HG02571 (cell line): Measurements from ENCODE around the gene AMIGO2.
"Not testable (repeated sequence)": the region's sequence is repeated elsewhere in the genome, so short reads cannot be mapped to it uniquely, and the experiment has no call there.

ENCODE experiments used
- ATAC-seq: cut with Tn5 transposase; IDR thresholded peaks from one replicate; pipeline ENCODE4 v1.9.1; 2021; ENCODE audit warnings: mild to moderate bottlenecking, moderate library complexity; ENCODE audit not compliant: unreplicated experiment

Gene AMIGO2

DNA sequence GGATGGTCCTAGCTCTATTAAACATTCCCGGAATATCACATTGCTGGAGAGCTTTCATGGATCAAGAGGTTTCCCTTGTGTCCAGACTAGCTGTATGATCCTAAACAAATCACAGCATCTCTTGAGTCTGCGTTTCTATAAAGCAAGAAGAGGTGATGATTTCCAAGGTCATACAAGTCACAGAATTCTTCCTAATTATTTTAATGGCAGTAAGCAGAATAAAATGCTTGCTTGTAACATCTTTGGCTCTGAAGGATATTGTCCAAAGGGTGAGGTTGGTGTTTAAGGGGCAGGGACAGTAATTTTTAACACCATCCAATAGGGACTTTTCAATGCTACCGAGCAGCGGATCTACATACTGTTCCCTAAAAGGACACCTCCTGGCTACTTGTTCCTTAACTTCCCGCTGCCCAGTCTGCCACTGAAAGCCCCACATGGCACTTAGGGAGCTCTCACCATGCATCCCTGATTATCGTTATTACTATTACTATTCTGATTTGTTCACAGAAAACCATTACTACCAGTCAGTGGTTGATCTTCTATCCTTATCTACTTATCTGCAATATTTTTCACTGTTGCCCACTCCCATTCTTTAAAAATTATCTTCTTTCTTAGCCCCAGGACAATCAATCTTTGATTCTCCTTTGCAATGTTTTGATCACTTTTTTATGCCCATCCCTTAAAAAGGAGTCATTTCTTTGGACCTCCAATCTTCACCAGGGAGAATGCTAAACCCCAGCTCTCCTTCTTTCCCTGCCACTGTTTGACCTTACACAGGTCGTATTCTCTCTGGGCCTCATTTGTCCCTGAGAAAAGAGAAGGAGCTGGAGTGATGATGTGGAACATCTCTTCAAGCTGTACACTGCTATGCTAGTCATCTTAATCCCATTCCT, 4.3 kb downstream of the AMIGO2 start:
- no peak for ATAC-seq

DNA sequence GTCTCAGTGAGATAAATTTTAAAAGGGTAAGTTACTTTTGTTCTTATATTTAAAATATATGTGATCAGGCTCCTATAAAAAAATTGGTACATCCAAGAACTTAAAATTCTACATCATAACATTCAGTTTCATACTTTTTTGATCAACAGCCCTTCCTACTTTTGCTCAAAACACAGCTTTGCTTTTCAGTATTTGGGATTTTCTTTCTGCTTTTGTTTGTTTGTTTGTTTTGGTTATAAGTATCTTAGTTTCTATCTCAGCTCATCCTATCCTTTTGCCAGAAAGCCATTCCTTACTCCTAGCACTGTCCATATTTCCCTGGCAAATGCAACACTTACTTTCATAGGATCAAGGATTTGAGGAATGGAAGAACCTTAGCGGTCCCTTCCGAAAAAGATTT, 5.0 kb downstream of the AMIGO2 start:
- ATAC-seq: no peak

DNA sequence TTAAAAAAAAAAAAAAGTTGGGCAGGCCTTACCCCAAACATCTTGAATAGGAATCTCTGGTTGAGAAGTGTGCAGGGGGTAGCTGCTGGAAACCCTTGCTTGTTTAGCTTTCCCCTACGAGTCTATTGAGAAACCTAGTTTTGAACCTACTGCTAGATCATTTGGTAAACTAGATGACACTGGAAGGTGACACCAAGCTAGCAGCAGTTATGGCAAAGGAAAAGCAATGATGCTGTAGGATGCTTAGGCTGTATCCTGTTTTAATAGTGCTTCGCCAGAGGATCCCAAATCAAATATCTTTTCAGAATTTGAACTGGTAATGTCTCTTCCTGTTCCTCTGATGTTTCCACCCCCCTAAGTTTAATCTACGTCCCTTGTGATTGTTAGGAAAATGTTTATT, 5.8 kb downstream of the AMIGO2 start:
- ATAC-seq: no peak

DNA sequence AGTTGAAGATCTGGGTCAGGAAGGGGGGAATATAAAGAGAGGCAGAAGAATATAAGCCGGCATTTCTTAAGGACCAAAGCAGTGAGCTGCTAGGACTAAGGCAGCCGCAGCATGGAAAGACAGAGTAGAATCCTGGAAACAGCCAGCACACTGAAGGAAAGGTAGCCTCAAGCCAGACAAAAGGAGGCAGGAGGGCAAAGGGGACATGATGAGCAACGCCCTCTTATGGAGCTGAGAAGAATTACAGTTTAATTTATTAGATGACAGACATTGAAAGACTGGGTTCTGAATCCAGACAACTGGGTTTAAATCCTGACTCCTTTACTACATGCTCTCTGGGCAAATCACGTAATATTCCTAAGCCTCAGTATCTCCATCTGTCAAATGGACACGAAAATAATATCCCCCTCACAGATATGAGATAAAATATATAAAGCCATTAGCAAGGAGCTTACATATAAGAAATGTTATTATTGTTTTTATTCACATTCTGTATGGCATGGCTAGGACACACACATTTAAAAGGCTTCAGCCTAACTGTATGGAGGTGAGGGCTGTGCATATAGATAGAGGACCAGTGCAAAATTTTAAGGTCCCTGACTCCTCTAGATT, 8.4 kb downstream of the AMIGO2 start:
- no peak for ATAC-seq

DNA sequence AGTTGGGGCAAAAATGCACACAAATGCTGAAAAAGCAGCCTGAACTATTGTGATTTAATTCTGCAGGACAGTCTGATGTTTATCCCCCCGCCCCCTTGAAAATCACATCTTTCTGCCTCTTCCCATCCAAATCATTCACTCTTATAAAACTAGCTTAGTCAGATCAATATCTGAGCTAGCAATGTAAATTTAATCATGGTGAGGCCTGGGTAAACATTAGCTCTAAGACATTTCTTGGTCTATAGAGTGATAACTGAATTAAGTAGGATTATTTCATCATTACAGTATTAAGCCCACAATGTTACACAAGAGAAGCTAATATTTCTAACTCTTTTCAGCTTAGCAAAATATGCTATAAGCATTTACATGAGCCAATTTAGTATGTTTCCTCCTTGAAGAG, 9.4 kb downstream of the AMIGO2 start:
- ATAC-seq: no peak

DNA sequence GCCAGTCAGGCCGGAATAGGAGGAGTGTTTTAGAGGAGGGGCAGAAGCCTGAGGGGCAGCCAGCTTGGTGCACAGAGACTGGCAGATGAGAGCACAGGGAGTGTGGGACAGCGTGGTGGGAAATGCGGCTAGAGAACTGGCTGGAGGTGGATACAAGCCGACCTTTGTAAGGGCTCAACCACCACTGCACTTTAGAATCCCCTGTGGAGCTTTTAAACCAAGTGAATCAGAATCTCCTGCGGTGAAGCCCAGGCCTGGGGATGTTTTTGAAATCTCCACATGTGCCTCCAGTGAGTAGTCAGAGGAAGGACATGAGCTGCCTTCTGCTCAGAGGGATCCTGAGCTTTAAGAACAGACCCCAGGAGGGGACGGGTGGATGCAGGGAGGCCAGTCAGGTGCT, 11.2 kb downstream of the AMIGO2 start:
- ATAC-seq: no peak

DNA sequence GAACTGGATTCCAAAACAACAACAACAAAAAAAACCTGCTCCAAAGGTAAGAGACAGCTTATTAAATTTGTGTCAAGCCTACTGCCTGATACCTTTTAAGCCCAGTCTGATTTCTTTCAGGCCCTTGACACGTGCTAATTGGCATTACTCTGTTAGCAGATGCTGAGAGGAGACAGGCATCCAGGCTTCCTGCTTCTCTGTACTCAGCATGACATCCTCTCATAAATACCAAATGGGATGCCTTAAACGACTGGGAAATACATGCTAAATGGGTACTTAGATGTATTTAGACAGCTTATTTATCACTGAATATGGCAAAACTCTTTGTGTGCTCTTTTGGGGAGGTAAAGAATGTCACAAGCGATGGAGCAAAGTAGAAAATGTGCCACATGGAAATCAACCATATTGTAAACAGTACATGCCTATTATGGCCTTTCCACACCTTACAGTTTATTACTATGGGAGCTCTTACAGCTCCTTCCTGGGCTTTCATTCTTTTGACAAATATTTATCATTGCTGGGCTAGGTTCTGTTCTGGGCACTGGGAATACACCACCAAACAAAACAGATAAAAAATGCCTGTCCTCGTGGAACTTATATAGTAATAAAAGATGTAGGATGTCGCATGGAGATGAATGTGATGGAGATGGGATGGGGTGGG, 11.9 kb downstream of the AMIGO2 start:
- no peak for ATAC-seq

DNA sequence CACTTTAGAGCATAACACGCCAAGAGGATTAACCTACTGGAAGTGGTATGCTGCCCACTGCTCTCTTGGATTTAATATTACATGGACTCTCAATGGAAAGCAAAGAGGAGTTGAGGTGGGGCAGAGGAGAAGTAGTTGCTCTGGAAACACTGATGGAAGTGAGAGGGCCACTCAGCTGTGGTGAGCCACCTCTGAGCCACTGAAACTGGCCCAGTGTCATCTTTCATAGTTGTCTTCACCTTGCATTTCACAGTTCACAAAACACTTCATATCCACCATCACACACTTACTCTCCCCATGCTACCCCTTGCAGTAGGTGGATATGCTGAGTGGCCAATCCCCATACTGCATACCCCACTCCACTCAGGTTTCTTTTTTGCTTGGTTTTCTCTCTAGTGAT, 12.6 kb downstream of the AMIGO2 start:
- no peak for ATAC-seq

DNA sequence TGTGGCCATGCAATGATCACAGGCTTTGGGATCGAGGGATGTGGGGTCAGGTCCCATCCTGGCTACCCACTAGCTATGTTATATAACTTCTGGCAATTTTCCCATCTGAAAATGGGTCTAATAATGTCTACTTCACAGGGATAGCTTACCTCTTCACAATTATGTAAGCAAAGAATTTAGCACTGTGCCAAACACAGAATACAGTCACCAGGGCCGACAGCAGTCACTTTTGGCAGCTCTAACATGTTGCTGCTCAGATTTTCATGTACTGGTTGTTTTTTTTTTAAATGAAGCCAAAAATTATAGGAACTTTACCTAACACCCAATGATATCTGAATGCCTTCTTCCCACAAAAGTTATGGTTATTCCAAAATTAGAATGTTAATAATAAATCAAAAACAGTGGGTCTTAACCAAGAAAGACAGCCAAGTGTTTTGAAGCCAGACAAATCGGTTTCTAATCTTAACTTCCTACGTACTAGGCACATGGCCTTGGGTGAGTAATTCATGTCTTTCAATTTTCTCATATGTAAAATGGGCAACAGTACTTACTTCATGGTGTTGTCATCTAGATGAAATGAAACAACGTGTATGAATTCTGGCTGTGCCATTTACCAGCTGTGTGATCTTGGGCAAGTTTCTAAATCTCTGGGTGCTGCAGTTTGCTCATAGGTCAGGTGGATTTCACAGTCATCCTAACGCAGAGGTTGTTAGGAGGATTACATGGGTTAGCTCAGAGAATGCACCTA, 13.3 kb downstream of the AMIGO2 start:
- ATAC-seq: no peak

DNA sequence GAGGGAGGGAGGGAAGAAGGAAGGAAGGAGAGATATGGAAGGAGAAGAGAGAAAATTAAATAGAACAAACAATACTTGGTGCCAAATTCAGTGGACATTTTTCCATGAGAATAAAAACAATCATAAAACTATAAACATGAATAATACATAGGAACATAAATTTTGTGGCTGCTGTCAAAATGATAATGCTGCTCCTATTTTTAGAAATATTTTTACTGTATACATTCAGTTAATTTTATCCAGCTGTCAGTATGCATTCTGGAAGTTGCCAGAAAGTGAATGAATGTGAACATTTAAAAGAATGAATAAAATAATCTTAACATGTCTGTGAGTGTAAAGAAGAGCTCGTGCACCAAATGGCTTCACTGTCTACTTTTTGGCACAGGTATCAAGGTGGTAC, 14.2 kb downstream of the AMIGO2 start:
- no peak for ATAC-seq

DNA sequence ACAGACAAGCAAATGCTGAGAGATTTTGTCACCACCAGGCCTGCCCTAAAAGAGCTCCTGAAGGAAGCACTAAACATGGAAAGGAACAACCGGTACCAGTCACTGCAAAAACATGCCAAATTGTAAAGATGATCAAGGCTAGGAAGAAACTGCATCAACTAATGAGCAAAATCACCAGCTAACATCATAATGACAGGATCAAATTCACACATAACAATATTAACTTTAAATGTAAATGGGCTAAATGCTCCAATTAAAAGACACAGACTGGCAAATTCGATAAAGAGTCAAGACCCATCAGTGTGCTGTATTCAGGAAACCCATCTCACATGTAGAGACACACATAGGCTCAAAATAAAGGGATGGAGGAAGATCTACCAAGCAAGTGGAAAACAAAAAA, 21.1 kb downstream of the AMIGO2 start:
- not testable (repeated sequence) for ATAC-seq

DNA sequence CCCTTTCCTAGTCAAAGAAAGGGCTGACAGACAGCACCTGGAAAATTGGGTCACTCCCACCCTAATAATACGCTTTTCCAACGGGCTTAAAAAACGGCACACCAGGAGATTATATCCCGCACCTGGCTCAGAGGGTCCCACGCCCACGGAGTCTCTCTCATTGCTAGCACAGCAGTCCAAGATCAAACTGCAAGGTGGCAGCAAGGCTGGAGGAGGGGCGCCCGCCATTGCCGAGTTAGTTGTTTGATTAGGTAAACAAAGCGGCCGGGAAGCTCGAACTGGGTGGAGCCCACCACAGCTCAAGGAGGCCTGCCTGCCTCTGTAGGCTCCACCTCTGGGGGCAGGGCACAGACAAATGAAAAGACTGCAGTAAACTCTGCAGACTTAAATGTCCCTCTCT, 22.8 kb downstream of the AMIGO2 start:
- not testable (repeated sequence) for ATAC-seq

DNA sequence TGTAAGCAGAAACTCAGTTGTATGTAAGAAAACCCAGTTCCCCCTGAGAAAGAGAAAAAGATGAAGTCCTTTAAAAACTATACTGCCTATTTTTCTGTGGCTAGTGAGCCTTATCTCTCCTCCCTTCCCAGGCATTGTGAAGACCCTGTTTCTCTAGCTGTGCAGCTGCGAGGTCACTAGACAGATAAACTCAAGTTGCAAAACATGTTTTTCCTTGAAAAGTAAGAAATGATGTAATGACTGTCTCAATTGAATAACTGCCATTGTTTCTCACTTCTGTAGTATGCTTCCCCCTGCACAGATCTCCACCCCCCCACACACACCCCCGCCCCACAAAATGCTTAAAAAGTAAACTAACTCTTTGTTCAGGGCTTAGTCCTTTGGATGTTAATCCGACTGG, 23.9 kb downstream of the AMIGO2 start:
- not testable (repeated sequence) for ATAC-seq

DNA sequence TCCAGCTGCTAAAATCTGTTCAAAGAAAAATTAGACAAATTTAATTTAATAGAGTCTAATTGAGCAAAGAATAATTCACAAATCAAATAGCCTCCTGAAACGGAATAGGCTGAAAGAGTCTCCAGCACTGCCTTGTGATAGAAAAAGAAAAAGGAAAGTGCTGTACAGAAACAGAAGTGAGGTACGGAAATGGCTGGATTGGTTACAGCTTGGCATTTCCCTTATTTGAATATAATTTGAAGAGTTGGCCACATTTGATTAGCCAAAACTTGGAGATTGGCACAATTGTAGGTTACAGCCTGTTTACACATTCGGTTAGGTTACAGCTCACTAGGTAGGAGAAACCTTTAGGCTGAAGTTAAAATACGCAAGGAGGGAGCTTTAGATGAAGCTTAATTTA, 25.1 kb downstream of the AMIGO2 start:
- no peak for ATAC-seq

DNA sequence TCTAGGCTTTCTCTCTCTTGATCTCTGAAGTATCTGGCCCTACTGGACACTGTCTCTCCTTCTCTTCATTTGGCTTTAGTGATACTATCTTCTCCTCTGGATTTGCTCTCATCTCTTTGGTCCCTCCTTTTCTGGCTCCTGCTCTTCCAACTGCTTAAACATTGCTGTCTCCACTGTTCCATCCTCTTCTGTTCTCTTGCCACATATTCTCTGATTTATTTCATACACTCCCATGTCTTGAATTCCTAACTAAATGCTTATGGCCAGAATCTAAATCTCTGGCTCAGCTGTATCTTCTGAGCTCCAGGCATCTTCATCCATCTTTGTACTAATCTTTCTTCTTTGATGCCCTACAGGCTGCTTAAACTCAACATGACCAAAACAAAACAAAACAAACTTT, 25.8 kb downstream of the AMIGO2 start:
- ATAC-seq: no peak

DNA sequence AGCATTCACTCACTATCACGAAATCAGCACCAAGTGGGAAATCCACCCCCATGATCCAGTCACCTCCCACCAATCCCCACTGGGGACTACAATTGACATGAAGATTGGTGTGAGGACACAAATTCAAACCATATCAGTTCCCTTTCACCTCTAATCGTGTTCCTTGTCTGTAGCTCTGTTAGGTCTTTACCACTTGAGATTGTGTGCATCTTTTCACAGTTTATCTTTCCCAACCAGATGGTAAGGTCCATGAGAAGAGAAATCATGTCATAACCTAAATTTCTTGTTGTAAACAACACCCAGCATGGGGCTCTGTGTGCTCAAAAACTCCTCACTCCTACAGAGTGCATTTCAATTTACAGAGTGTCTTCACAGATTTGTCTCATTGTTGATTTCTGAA, 27.5 kb downstream of the AMIGO2 start:
- ATAC-seq: no peak

DNA sequence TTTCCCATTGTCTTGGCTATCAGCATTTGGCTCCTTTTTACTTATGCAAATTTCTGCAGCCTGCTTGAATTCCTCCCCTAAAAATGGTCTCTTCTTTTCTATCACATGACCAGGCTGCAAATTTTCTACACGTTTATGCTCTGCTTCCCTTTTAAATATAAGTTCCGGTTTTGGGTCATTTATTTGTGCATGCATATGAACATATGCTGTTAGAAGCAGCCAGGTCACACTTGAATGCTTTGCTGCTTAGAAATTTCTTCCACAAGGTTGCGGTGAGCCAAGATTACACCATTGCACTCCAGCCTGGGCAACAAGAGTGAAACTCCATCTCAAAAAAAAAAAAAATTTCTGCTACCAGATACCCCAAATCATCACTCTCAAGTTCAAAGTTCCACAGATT, 28.5 kb downstream of the AMIGO2 start:
- ATAC-seq: not testable (repeated sequence)

DNA sequence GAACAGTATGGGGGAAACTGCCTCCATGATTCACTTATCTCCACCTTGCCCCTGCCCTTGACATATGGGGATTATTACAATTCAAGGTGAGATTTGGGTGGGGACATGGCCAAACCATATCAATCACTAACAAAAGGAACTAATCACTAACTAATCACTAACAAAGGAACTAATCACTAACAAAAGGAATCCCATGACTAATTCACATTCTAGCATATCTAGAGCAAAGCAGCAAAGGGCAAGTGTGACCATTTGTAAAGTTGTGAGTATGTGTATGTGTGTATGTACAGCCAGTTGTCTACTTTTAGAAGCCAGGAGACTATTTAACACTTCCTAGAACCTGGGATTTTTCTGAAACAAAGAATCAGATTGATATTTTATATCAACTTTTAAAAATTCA, 31.2 kb downstream of the AMIGO2 start:
- no peak for ATAC-seq

DNA sequence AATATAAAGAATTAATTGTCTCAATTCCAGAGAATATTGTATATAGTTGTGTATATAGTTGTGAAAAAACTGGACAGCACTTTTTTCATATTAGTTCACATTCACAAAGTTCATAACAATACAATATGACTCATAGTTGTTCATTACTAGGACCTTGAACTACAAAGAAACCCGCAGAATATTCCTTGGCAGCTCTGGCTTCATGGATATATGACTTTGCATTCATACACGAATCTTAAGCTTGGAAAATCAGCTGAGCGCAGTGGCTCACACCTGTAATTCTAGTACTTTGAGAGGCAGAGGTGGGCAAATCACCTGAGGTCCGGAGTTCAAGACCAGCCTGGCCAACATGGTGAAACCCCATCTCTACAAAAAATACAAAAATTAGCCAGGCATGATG, 38.4 kb downstream of the AMIGO2 start:
- no peak for ATAC-seq

DNA sequence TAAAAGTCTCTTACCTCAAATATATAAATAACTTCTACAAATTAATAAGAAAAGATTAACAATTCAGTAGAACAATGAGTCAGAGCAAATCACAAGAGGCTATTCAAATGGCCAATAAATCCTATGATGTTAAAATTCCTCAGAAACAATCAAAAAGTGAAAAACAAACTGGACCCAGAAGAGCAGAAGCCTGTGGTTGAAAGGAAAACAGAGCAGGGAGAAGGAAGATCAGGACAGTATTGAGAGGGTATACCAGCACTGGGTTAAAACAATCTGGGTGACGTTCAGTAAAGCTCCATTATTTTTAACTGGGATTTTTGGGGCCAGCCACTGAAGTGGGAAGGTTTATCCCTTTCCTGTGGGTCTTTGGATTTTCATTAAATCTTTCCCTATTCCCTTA, 40.0 kb downstream of the AMIGO2 start:
- no peak for ATAC-seq

DNA sequence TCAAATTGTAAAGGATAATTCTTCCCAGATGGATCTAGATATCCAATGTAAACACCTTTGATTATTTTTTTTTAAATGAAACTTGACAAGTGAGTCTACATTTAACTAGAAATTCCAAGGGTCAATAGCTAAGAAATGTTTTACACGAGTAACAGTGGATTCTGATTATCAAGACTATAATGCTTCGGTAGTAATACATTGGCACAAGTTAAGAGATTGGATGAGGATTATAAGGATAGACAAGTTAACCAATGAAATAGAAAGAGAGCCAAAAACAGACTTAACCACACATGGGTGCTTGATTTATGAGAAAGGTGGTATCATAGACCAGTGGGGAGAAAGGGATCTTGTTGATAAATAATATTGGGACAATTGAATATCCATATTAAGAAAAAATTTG, 40.7 kb downstream of the AMIGO2 start:
- no peak for ATAC-seq
